ENCODE data around the gene SUPT3H.

The SUPT3H gene

GRCh38 chr6:45209762-45210161, 168.0 kb downstream of the SUPT3H start:
- H3K4me3 ChIP-seq (replicated peaks; ENCODE audit: low read depth, low read length): no peak overlapping the region
- no peak for DNase-seq (ENCODE audit: extremely low read depth, low read depth)
- no peak for TF ChIP-seq CTCF (IDR thresholded peaks at IDR 0.05; ENCODE audit: low read depth, low read length, missing control alignments)

DNA sequence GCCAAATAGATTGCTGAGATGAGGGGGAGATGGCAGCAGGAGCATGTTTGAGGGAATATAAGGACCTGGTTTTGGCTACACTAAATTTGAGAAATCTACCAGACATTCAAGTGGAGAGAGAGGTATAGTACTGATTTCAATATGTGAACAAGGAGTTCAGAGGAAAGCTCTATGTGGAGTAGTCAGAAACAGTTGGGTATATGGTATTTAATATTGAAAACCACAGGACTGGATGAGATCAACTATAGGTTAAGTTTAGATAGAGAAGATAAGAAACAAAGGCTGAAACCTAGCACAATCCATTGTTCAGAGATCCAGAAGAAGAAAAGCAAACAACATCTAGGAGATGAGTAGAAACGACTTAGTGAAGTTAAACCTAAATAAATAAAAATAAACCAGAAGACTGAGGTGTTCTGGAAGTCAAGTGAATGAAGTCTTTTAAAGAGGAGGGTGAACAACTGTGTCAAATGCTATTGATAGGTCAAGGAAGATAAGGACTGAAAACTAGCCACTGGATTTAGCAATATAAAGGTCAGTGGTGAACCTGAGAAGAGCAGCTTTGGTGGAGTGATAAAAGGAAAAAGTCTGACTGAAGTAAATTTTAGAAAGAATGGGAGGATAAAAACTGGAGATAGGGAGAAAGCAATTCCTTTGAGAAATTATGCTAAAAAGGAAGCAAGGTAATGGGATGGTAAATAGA, 170.8 kb downstream of the SUPT3H start:
- no peak overlapping the region for H3K4me3 ChIP-seq (replicated peaks; ENCODE audit: low read depth, low read length)
- DNase-seq (ENCODE audit: extremely low read depth, low read depth): no peak
- no peak for TF ChIP-seq CTCF (IDR thresholded peaks at IDR 0.05; ENCODE audit: low read depth, low read length, missing control alignments)

DNA sequence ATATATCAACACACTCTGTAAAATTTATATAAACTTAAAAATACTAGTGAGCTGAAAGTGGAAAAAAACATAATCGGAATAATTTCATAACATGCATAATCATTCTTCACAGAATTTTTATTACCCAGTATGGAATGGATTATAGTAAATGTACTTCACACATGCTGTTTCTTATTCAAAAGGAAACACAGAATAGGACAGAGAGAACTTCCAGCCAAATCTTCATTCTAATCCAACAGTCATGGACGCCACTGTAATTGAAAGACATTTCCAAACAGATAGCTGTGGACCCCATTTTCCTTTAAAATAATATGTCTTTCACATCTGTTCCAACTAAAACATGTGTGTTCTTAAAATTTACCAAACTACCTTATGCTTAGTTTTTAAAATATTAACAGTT, 176.2 kb downstream of the SUPT3H start:
- H3K4me3 ChIP-seq (replicated peaks; ENCODE audit: low read depth, low read length): no peak overlapping the region
- no peak for TF ChIP-seq CTCF (IDR thresholded peaks at IDR 0.05; ENCODE audit: low read depth, low read length, missing control alignments)
- DNase-seq (ENCODE audit: extremely low read depth, low read depth): no peak

GRCh38 chr6:45200510-45200909, 177.2 kb downstream of the SUPT3H start:
- no peak for TF ChIP-seq CTCF (IDR thresholded peaks at IDR 0.05; ENCODE audit: low read depth, low read length, missing control alignments)
- no peak overlapping the region for H3K4me3 ChIP-seq (replicated peaks; ENCODE audit: low read depth, low read length)
- DNase-seq (ENCODE audit: extremely low read depth, low read depth): no peak

DNA sequence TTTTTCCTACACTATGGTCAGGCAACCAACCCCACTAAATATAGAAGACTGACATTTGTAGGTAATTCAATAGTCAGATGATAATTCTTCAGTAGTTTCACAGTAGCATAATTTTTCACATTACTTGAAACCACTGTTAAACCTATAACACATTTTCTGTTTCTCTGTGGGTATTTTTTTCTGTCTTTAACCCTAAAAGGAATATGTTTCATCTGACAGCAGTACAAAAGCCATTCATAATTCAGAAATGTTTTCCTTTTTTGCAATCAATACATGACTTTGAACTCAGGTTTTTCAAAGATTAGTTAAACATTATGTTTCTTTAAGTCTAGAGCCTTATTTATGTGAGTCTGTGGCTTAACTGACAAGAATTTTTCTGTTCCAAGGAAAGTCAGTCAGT, 178.2 kb downstream of the SUPT3H start:
- no peak for TF ChIP-seq CTCF (IDR thresholded peaks at IDR 0.05; ENCODE audit: low read depth, low read length, missing control alignments)
- H3K4me3 ChIP-seq (replicated peaks; ENCODE audit: low read depth, low read length): no peak overlapping the region
- no peak for DNase-seq (ENCODE audit: extremely low read depth, low read depth)

GRCh38 chr6:45196121-45196520, 181.6 kb downstream of the SUPT3H start:
- no peak for TF ChIP-seq CTCF (IDR thresholded peaks at IDR 0.05; ENCODE audit: low read depth, low read length, missing control alignments)
- H3K4me3 ChIP-seq (replicated peaks; ENCODE audit: low read depth, low read length): no peak overlapping the region
- no peak for DNase-seq (ENCODE audit: extremely low read depth, low read depth)

GRCh38 chr6:45195137-45195536, 182.6 kb downstream of the SUPT3H start:
- no peak for TF ChIP-seq CTCF (IDR thresholded peaks at IDR 0.05; ENCODE audit: low read depth, low read length, missing control alignments)
- no peak overlapping the region for H3K4me3 ChIP-seq (replicated peaks; ENCODE audit: low read depth, low read length)
- no peak for DNase-seq (ENCODE audit: extremely low read depth, low read depth)
